HG02571 (cell line): ENCODE measurements around the gene CABYR.

Experiments
- ATAC-seq: cut with Tn5 transposase; IDR thresholded peaks from one replicate; pipeline ENCODE4 v1.9.1; 2021; ENCODE audit warnings: mild to moderate bottlenecking, moderate library complexity; ENCODE audit not compliant: unreplicated experiment

CABYR gene

GRCh38 chr18:24189007-24189528 is 50.2 kb downstream of the CABYR start:
- ATAC-seq: peak; percentile 72

GRCh38 chr18:24189664-24190346 is 50.9 kb downstream of the CABYR start:
- ATAC-seq: no peak

DNA sequence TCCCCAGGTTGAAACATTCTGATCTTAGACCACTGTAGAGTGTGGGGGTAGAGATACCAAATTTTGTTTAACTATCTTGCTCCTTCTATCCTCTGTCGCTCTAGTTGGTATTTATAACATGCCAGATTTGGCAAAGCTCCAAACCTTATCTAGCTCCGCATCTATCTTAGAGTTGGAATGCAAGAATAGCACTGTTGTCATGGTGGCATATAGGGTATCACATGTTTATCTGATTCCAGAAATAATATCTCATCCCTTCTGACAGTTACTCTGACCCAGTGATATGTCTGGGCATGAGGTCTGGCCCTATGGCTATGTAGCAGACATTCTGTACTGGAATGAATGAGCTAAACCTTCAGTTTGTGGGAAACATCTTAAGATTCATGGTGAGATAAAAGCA is 51.7 kb downstream of the CABYR start:
- ATAC-seq: no peak

GRCh38 chr18:24195296-24196053 is 56.6 kb downstream of the CABYR start:
- no peak for ATAC-seq

GRCh38 chr18:24196764-24197163 is 57.9 kb downstream of the CABYR start:
- ATAC-seq: no peak

DNA sequence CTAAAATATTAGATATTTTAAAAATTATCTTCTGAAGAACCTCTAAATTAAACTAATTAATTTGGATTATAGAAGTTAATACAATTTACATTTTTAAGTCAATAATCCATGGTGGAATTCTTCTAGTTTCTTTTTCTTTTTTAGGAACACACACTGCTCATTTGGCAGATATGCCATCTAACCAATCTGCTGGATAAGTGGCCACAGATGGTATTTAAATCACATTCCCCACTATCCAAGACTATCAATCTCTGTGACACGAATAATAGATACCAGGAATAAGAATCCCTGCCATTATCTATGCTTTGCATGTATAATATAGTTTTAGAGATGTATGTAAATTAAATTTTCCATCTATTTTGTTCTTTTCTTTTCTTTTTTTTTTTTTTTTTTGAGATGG is 58.5 kb downstream of the CABYR start:
- ATAC-seq: no peak

GRCh38 chr18:24198461-24198860 is 59.6 kb downstream of the CABYR start:
- ATAC-seq: no peak

- no peak for ATAC-seq
Observed at GRCh38 chr18:24199372-24199962, 60.6 kb downstream of the CABYR start.

GRCh38 chr18:24200494-24201290 is 61.8 kb downstream of the CABYR start:
- ATAC-seq: no peak

DNA sequence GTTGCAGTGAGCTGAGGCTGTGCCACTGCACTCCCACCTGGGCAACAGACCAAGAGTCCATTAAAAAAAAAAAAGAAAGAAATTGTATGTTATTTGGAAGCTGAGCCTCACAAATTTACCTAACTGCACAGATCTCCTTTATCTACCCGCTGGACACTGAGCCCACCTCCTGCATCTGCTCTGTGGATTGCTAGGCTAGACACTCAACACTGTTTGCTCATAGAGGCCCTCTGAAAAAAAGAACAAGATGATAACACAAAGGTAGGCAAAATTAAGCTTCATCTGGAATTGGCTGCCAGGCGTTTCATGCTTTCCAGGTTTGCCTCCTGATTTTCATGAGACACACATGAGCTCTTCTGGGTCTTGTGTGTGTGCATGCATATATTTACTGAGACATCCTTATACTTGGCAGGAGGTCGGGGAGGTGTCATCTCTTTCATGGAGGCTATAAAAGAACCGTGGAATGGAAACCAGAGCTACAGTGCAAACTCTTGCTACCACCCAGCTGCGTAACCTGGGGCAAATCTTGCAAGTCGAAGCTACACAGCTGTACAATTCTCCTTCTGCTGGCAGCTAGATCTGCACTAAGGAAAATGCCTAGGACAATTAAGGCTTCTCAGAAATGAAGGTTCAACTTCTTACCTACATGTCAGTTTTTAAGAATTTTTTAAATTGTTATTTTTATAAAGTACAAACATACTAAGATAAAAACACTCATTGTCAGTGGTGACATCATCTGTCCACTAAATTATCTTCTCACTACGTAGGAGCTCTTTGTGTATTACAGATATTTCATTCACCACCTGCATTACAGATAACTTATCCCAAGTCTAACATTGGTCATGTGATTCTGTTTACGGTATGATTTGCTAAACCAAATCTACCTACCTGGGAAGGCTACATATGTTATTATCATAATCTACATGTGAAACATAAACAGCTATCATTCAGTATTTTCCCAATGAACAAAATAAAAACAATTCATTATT is 63.1 kb downstream of the CABYR start:
- ATAC-seq: no peak

DNA sequence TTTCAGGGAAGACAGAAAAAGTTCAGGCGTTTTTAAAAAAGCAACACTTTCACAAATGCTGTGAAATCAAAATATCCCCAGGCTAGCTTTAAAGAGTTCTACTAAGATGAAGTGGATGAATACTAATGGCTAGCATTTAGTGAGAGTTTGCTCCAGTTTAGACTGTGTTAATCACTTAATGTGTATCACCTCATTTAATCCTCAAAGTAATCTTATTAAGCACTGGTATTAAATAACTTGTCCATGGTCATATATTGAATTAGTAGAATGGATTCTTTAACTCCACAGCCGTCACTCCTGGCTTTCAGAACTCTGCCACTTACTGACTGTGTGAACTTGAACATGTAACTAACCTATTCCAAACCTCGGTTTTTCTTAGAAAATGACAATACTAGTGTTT is 66.0 kb downstream of the CABYR start:
- no peak for ATAC-seq

GRCh38 chr18:24208270-24209035 is 69.6 kb downstream of the CABYR start:
- ATAC-seq: no peak

GRCh38 chr18:24209558-24209957 is 70.7 kb downstream of the CABYR start:
- no peak for ATAC-seq
